IMR-90 (cell line): ENCODE results near the gene MUC6. TPM values are rescaled to one million over a fixed set of nuclear protein-coding genes. Genes with fewer than 3 reads are reported as not detected.

Experiments used
- ATAC-seq: fragments of 200-7000 bp; cut with Tn5 transposase; 2 replicates; pipeline ENCODE4 v1.9.1; 2020; ENCODE audit warnings: low read depth, mild to moderate bottlenecking, moderate library complexity
- BruUV-seq: library from RNA; stranded (reverse); fragments of 400-500 nt; replicated peaks from 2 replicates; lab custom pipeline; 2021; lab: Mats Ljungman, UMichigan
- CTCF ChIA-PET: fragments of 300-600 bp; formaldehyde crosslinking; extraction: SDS; loops from one replicate; lab custom pipeline; 2021; ENCODE audit warnings: antibody characterized with exemption; lab: Yijun Ruan, JAX
- POLR2A ChIA-PET: fragments of 300-600 bp; sonication (Branson Sonifier 250); formaldehyde crosslinking; loops from one replicate; lab custom pipeline; 2022; ENCODE audit warnings: antibody characterized with exemption; ENCODE audit not compliant: unreplicated experiment; lab: Charles Lee
- DNase-seq: peaks from one replicate; pipeline ENCODE4 v3.0.0; 2013
- H2AFZ ChIP-seq: replicated peaks from 2 replicates; pipeline ENCODE3; 2013; ENCODE audit warnings: low read length, mild to moderate bottlenecking; ENCODE audit not compliant: poor library complexity
- H2AK5ac ChIP-seq: 2 replicates; pipeline ENCODE4 v1.6.1; 2013; ENCODE audit warnings: low read depth, low read length, inconsistent platforms
- H2AK9ac ChIP-seq: replicated peaks from 2 replicates; pipeline ENCODE3; 2013; ENCODE audit warnings: mild to moderate bottlenecking, low read depth, low read length, moderate library complexity; ENCODE audit not compliant: poor library complexity
- H2BK120ac ChIP-seq: 2 replicates; pipeline ENCODE4 v1.6.1; 2013; ENCODE audit warnings: low read depth, low read length, inconsistent platforms
- H2BK15ac ChIP-seq: 3 replicates; pipeline ENCODE4 v1.6.1; 2013; ENCODE audit warnings: low read depth, low read length, inconsistent platforms
- H2BK20ac ChIP-seq: 2 replicates; pipeline ENCODE4 v1.6.1; 2013; ENCODE audit warnings: low read depth, mild to moderate bottlenecking, inconsistent platforms, low read length, moderate library complexity
- H2BK5ac ChIP-seq: 2 replicates; pipeline ENCODE4 v1.6.1; 2013; ENCODE audit warnings: mild to moderate bottlenecking, low read depth, low read length, inconsistent platforms; ENCODE audit not compliant: poor library complexity, severe bottlenecking
- H3K14ac ChIP-seq: replicated peaks from 2 replicates; pipeline ENCODE4 v1.6.1; 2013; ENCODE audit warnings: low read depth, low read length, inconsistent platforms
- H3K18ac ChIP-seq: 2 replicates; pipeline ENCODE4 v1.6.1; 2013; ENCODE audit warnings: low read depth, low read length, control low read depth
- H3K23ac ChIP-seq: 2 replicates; pipeline ENCODE4 v1.6.1; 2013; ENCODE audit warnings: low read depth, low read length, inconsistent platforms
- H3K27ac ChIP-seq: 2 replicates; pipeline ENCODE4 v1.5.1; 2013; ENCODE audit warnings: mild to moderate bottlenecking, control low read depth, low read length; ENCODE audit not compliant: insufficient read depth
- H3K27me3 ChIP-seq: 2 replicates; pipeline ENCODE4 v1.6.1; 2013; ENCODE audit warnings: low read length; ENCODE audit not compliant: control insufficient read depth, insufficient read depth
- H3K36me3 ChIP-seq: 2 replicates; pipeline ENCODE4 v1.6.1; 2013; ENCODE audit warnings: low read length, mixed read lengths; ENCODE audit not compliant: control insufficient read depth, insufficient read depth
- H3K4ac ChIP-seq: 2 replicates; pipeline ENCODE4 v1.6.1; 2013; ENCODE audit warnings: low read depth, low read length, inconsistent platforms
- H3K4me1 ChIP-seq: 2 replicates; pipeline ENCODE4 v1.6.1; 2013; ENCODE audit warnings: low read length, mixed read lengths; ENCODE audit not compliant: control insufficient read depth, insufficient read depth
- H3K4me2 ChIP-seq: 2 replicates; pipeline ENCODE4 v1.6.1; 2013; ENCODE audit warnings: low read depth, mild to moderate bottlenecking, control low read depth, low read length, moderate library complexity
- H3K4me3 ChIP-seq: 2 replicates; pipeline ENCODE4 v1.5.1; 2013; ENCODE audit warnings: low read depth, mild to moderate bottlenecking, control low read depth, low read length, moderate library complexity; ENCODE audit not compliant: insufficient read depth
- H3K56ac ChIP-seq: 2 replicates; pipeline ENCODE4 v1.6.1; 2013; ENCODE audit warnings: low read length, inconsistent platforms; ENCODE audit not compliant: insufficient read depth; ENCODE audit errors: extremely low read depth
- H3K79me1 ChIP-seq, 2 experiments: 2 replicates each; pipeline ENCODE4 v1.6.1; 2013; ENCODE audit warnings: low read length in 2 of 2, inconsistent platforms in 1 of 2, low read depth in 1 of 2
- H3K9ac ChIP-seq: 2 replicates; pipeline ENCODE4 v1.6.1; 2013; ENCODE audit warnings: low read depth, low read length, control low read depth
- H3K9me1 ChIP-seq: 2 replicates; pipeline ENCODE4 v1.6.1; 2013; ENCODE audit warnings: low read length, inconsistent platforms; ENCODE audit not compliant: insufficient read depth
- H3K9me3 ChIP-seq: 2 replicates; pipeline ENCODE4 v1.6.1; 2013; ENCODE audit warnings: low read length; ENCODE audit not compliant: control insufficient read depth, insufficient read depth
- H4K20me1 ChIP-seq: 2 replicates; pipeline ENCODE4 v1.6.1; 2013; ENCODE audit warnings: low read length, inconsistent platforms; ENCODE audit not compliant: insufficient read depth
- H4K5ac ChIP-seq: 2 replicates; pipeline ENCODE4 v1.6.1; 2013; ENCODE audit warnings: mild to moderate bottlenecking, low read depth, low read length, control low read depth
- H4K8ac ChIP-seq, 2 experiments: 2 replicates each; pipeline ENCODE4 v1.6.1; 2013; ENCODE audit warnings: low read depth in 2 of 2, low read length in 2 of 2, control low read depth in 1 of 2, inconsistent platforms in 1 of 2
- H4K91ac ChIP-seq: 2 replicates; pipeline ENCODE4 v1.6.1; 2013; ENCODE audit warnings: low read depth, low read length, inconsistent platforms; ENCODE audit not compliant: insufficient read depth
- BHLHE40 ChIP-seq: fragments of 150-350 bp; IDR thresholded peaks from 2 replicates; pipeline ENCODE4 v1.6.1; 2016; ENCODE audit warnings: mild to moderate bottlenecking, low read depth, low read length
- CEBPB ChIP-seq: IDR thresholded peaks from 2 replicates; pipeline ENCODE4 v1.6.1; 2012; ENCODE audit warnings: low read depth, low read length, improper control_type of control experiment
- CHD1 ChIP-seq: IDR thresholded peaks from 2 replicates; pipeline ENCODE4 v1.6.1; 2012; ENCODE audit warnings: low read depth, low read length, improper control_type of control experiment
- CTCF ChIP-seq: conservative IDR thresholded peaks from 2 replicates; pipeline ENCODE4 v1.5.1; 2012; ENCODE audit warnings: mild to moderate bottlenecking, low read depth, low read length, improper control_type of control experiment
- ELK1 ChIP-seq: fragments of 150-350 bp; IDR thresholded peaks from 2 replicates; pipeline ENCODE4 v1.6.1; 2016; ENCODE audit warnings: low read depth, mild to moderate bottlenecking, low read length, moderate library complexity, borderline replicate concordance
- FOS ChIP-seq: fragments of 150-350 bp; IDR thresholded peaks from 2 replicates; pipeline ENCODE4 v1.6.1; 2016; ENCODE audit warnings: low read depth, low read length
- MAFK ChIP-seq: IDR thresholded peaks from 2 replicates; pipeline ENCODE4 v1.6.1; 2012; ENCODE audit warnings: low read depth, low read length, improper control_type of control experiment
- MAZ ChIP-seq: IDR thresholded peaks from 2 replicates; pipeline ENCODE4 v1.6.1; 2012; ENCODE audit warnings: low read depth, mild to moderate bottlenecking, low read length, improper control_type of control experiment, moderate library complexity, borderline replicate concordance
- MXI1 ChIP-seq: IDR thresholded peaks from 2 replicates; pipeline ENCODE4 v1.6.1; 2012; ENCODE audit warnings: low read depth, mild to moderate bottlenecking, low read length, moderate library complexity, borderline replicate concordance
- NFE2L2 ChIP-seq: fragments of 150-350 bp; IDR thresholded peaks from 2 replicates; pipeline ENCODE4 v1.6.1; 2016; ENCODE audit warnings: low read depth, mild to moderate bottlenecking, low read length
- POLR2A ChIP-seq: IDR thresholded peaks from 2 replicates; pipeline ENCODE4 v1.6.1; 2012; ENCODE audit warnings: mild to moderate bottlenecking, low read depth, low read length
- RAD21 ChIP-seq: IDR thresholded peaks from 2 replicates; pipeline ENCODE4 v1.6.1; 2012; ENCODE audit warnings: low read length, improper control_type of control experiment
- RFX5 ChIP-seq: IDR thresholded peaks from 2 replicates; pipeline ENCODE4 v1.8.0; 2012; ENCODE audit warnings: low read depth, mild to moderate bottlenecking, low read length, moderate library complexity
- SMC3 ChIP-seq: fragments of 150-350 bp; IDR thresholded peaks from 2 replicates; pipeline ENCODE4 v1.6.1; 2016; ENCODE audit warnings: low read depth, mild to moderate bottlenecking, antibody characterized with exemption, low read length, moderate library complexity
- USF2 ChIP-seq: fragments of 150-350 bp; IDR thresholded peaks from 2 replicates; pipeline ENCODE4 v1.6.1; 2017; ENCODE audit warnings: mild to moderate bottlenecking, antibody characterized with exemption, low read length, low read depth
- WGBS, 2 experiments: methylation state at CpG; one replicate each; pipeline versions ENCODE4 v1.1.5 to v1.1.7; 2013; ENCODE audit warnings: missing lambda C conversion rate in 2 of 2; ENCODE audit not compliant: insufficient read length in 1 of 2; ENCODE audit errors: extremely low coverage in 2 of 2; 5-methylcytosine and 5-hydroxymethylcytosine counted together
- dilution Hi-C: fragments of 300-500 bp; cut with HindIII; formaldehyde crosslinking; loops from one replicate; pipeline ENCODE4 v1.14.3; 2018; ENCODE audit warnings: low sequenced_read_pairs; ENCODE audit not compliant: unreplicated experiment
- in situ Hi-C: fragments of 300-500 bp; cut with MboI; formaldehyde crosslinking; loops from 3 replicates; pipeline ENCODE4 v1.14.3; 2019; ENCODE audit warnings: low sequenced_read_pairs, inconsistent platforms, mixed read lengths
- intact Hi-C: fragments of 100-400 bp; cut with micrococcal nuclease; formaldehyde crosslinking; loops from 2 replicates; pipeline ENCODE4 v1.10.0; 2022
- polyA plus RNA-seq, 3 experiments: library from polyadenylated mRNA; depleted of rRNA; stranded (reverse); fragments of >200 nt; gene quantifications; 2 replicates each; pipeline ENCODE4 v1.2.3, GENCODE V29; 2012; ENCODE audit warnings: low replicate concordance in 1 of 3
- total RNA-seq: library from RNA; depleted of rRNA; stranded (reverse); fragments of >200 nt; gene quantifications from 2 replicates; pipeline ENCODE4 v1.2.3, GENCODE V29; 2012

MUC6 gene
- total and polyA plus RNA-seq, 2 of the 4 experiments (the other 2 are of a cell fraction): not detected

- H3K9ac ChIP-seq: no peak overlapping the region
- H3K9me1 ChIP-seq: no peaks in the 10 kb centered on the region
- TF ChIP-seq FOS (no peak), NFE2L2 (no peak), CHD1 (no peak), USF2 (no peak), ELK1 (no peak), CTCF (no peak), RFX5 (no peak), MXI1 (no peak), BHLHE40 (no peak), MAFK (no peak), POLR2A (no peak), CEBPB (no peak), MAZ (no peak), SMC3 (no peak), RAD21 (no peak)
- no peaks in the 10 kb centered on the region for H3K4me1 ChIP-seq
- no peak overlapping the region for H2BK5ac ChIP-seq
- H3K4me2 ChIP-seq: no peak overlapping the region
- no peak overlapping the region for H3K27ac ChIP-seq
- H3K79me1 ChIP-seq: no peaks in the 10 kb centered on the region
- no peak for DNase-seq
- no peak overlapping the region for H3K23ac ChIP-seq
- H4K8ac ChIP-seq: no peak overlapping the region
- no peak overlapping the region for H3K18ac ChIP-seq
- no peak overlapping the region for H4K91ac ChIP-seq
- H3K9me3 ChIP-seq: no peaks in the 10 kb centered on the region
- no peak overlapping the region for H2AK5ac ChIP-seq
- peaks cover 14% of the 10 kb centered on the region for H3K27me3 ChIP-seq
- no peak overlapping the region for H2AFZ ChIP-seq
- no peak overlapping the region for H4K5ac ChIP-seq
- H2BK15ac ChIP-seq: no peak overlapping the region
- H4K20me1 ChIP-seq: no peaks in the 10 kb centered on the region
- intact Hi-C loops (no loop called here), dilution Hi-C loops (no loop called here), in situ Hi-C loops (no loop called here)
- ATAC-seq: no peak
- WGBS, 2 experiments: 77% methylated on average over 8 of the region's 12 CpGs; no CpG with 5 or more reads in 1 of the 2 experiments
- H3K36me3 ChIP-seq: no peaks in the 10 kb centered on the region
- no peak overlapping the region for H3K4ac ChIP-seq
- H3K56ac ChIP-seq: no peak overlapping the region
- H2BK120ac ChIP-seq: no peak overlapping the region
- BruUV-seq: no TSS peak
- ChIA-PET POLR2A (no interaction called here), CTCF (no interaction called here)
- H3K4me3 ChIP-seq: no peak overlapping the region
- no peak overlapping the region for H3K14ac ChIP-seq
- no peak overlapping the region for H2BK20ac ChIP-seq
- H2AK9ac ChIP-seq: no peak overlapping the region
These were observed 2.4 kb upstream of the MUC6 start for GRCh38 chr11:1038921-1039320.
